Transverse colon (tissue), 4 donors: Measurements from ENCODE around the gene RBM3. TPM values are rescaled to one million over a fixed set of nuclear protein-coding genes. Genes with fewer than 3 reads are reported as not detected.

ENCODE experiments used
- DNase-seq: peaks from one replicate; pipeline ENCODE4 v3.0.0-alpha.2; 2019
- H3K27ac ChIP-seq, 4 donors: fragments of 200-600 bp; sonication (generic); 2 replicates each; pipeline ENCODE4 v1.5.1; 2016 to 2018; ENCODE audit warnings: inconsistent platforms in 4 of 4
- H3K27me3 ChIP-seq: fragments of 200-600 bp; sonication (generic); 2 replicates; pipeline ENCODE4 v1.5.1; 2017; ENCODE audit warnings: inconsistent platforms
- H3K36me3 ChIP-seq, 4 donors: fragments of 200-600 bp; sonication (generic); 2 replicates each; pipeline ENCODE4 v1.5.1; 2017 to 2019; ENCODE audit warnings: inconsistent platforms in 4 of 4
- H3K4me1 ChIP-seq, 4 donors: fragments of 200-600 bp; sonication (generic); 2 replicates each; pipeline ENCODE4 v1.5.1; 2017 to 2020; ENCODE audit warnings: inconsistent platforms in 4 of 4
- H3K4me3 ChIP-seq, 4 donors: fragments of 200-600 bp; sonication (generic); 1 replicate in 1 of 4; 2 replicates in 3 of 4; pipeline versions ENCODE4 v1.5.1 to v1.6.1; 2017 to 2019; ENCODE audit warnings: inconsistent platforms in 4 of 4
- H3K9me3 ChIP-seq, 2 donors: fragments of 200-600 bp; sonication (generic); 2 replicates each; pipeline ENCODE4 v1.5.1; 2017 to 2019; ENCODE audit warnings: inconsistent platforms in 2 of 2
- CTCF ChIP-seq, 5 experiments: fragments of 200-600 bp in 3 of 5; fragments of 450-650 bp in 2 of 5; sonication (generic) in 3 of 5; IDR thresholded peaks; 1 replicate in 2 of 5; 2 replicates in 3 of 5; pipeline ENCODE4 v1.5.1; 2016 to 2017; ENCODE audit warnings: antibody characterized with exemption in 5 of 5, inconsistent platforms in 3 of 5, mild to moderate bottlenecking in 2 of 5, moderate library complexity in 1 of 5
- EP300 ChIP-seq: sonication (generic); formaldehyde crosslinking; IDR thresholded peaks from one replicate; pipeline ENCODE4 v1.6.1; 2017; ENCODE audit warnings: antibody characterized with exemption, low read depth
- POLR2A ChIP-seq: fragments of 450-650 bp; IDR thresholded peaks from one replicate; pipeline ENCODE4 v1.6.1; 2016; ENCODE audit warnings: antibody characterized with exemption, mild to moderate bottlenecking, moderate library complexity
- POLR2AphosphoS5 ChIP-seq, 3 donors: sonication (generic); formaldehyde crosslinking; IDR thresholded peaks; one replicate each; pipeline ENCODE4 v1.6.1; 2016; ENCODE audit warnings: antibody characterized with exemption in 3 of 3
- WGBS, 2 donors: methylation state at CpG; one replicate each; pipeline ENCODE4 v1.1.5; 2018; ENCODE audit warnings: low coverage in 1 of 2; 5-methylcytosine and 5-hydroxymethylcytosine counted together
- in situ Hi-C, 4 donors: fragments of 200-750 bp; cut with MboI; loops; one replicate each; pipeline versions ENCODE4 v1.15.0 to v1.15.1; 2017; ENCODE audit warnings: low sequenced_read_pairs in 3 of 4, low pct_ligation_motif_present in 1 of 4, low pct_unique_long_range_greater_than_20kb in 1 of 4
- intact Hi-C: fragments of 100-400 bp; cut with DNase I; formaldehyde crosslinking; loops from one replicate; pipeline ENCODE4 v1.15.1; 2023; ENCODE audit warnings: low total_unique reads
- total RNA-seq, 4 donors: library from RNA; depleted of rRNA; stranded (reverse); fragments of >200 nt; gene quantifications; one replicate each; pipeline ENCODE4 v1.1.0, GENCODE V29; 2016

The RBM3 gene
- total RNA-seq, 4 donors from 2014 or later: 65.7 to 157 (median 127) TPM

- Histone ChIP-seq H3K4me1 (no peaks in the 10 kb centered on the region), H3K9me3 (no peaks in the 10 kb centered on the region), H3K36me3 (no peaks in the 10 kb centered on the region), H3K27me3 (no peaks in the 10 kb centered on the region), H3K4me3 (no peak overlapping the region), H3K27ac (peak overlapping the region in 1 of 4 donors; percentile 24)
- intact Hi-C loops (no loop called here), in situ Hi-C loops (no loop called here)
- TF ChIP-seq CTCF (IDR thresholded peaks at IDR 0.05) (peak in 1 of 5 experiments; percentile 11), POLR2A (no peak), POLR2AphosphoS5 (IDR thresholded peaks at IDR 0.05) (peak in 1 of 3 donors; percentile 63), EP300 (peak; percentile 36)
- peak; percentile 23 for DNase-seq
- WGBS, 2 donors: 72% methylated on average over 9 of the region's 9 CpGs; no CpG with 5 or more reads in 1 of the 2 donors
Observed at GRCh38 chrX:48591255-48591791, 17.0 kb downstream of the RBM3 start.

GRCh38 chrX:48592971-48593370 is 18.7 kb downstream of the RBM3 start:
- intact Hi-C loops: no loop called here
- Histone ChIP-seq H3K4me3 (no peak overlapping the region), H3K4me1 (peaks cover 0 to 5% (median 0%) of the 10 kb centered on the region in 4 donors), H3K36me3 (no peaks in the 10 kb centered on the region), H3K27me3 (no peaks in the 10 kb centered on the region), H3K9me3 (no peaks in the 10 kb centered on the region), H3K27ac (no peak overlapping the region)
- in situ Hi-C loops: no loop called here
- 78% methylated on average over 5 of the region's 5 CpGs; no CpG with 5 or more reads in 1 of the 2 donors for WGBS, 2 donors
- DNase-seq: no peak
- TF ChIP-seq CTCF (IDR thresholded peaks at IDR 0.05) (no peak), POLR2A (no peak), EP300 (no peak), POLR2AphosphoS5 (IDR thresholded peaks at IDR 0.05) (no peak)

GRCh38 chrX:48595929-48596328 is 21.6 kb downstream of the RBM3 start:
- Histone ChIP-seq H3K9me3 (no peaks in the 10 kb centered on the region), H3K4me3 (no peak overlapping the region), H3K4me1 (peaks cover 0 to 12% (median 3%) of the 10 kb centered on the region in 4 donors), H3K27me3 (no peaks in the 10 kb centered on the region), H3K27ac (no peak overlapping the region), H3K36me3 (peaks cover 0 to 5% (median 2%) of the 10 kb centered on the region in 4 donors)
- no peak for DNase-seq
- intact Hi-C loops (no loop called here), in situ Hi-C loops (no loop called here)
- WGBS, 2 donors: 59% methylated on average over 2 of the region's 2 CpGs; no CpG with 5 or more reads in 1 of the 2 donors
- TF ChIP-seq CTCF (IDR thresholded peaks at IDR 0.05): no peak

GRCh38 chrX:48597353-48598264 is 23.3 kb downstream of the RBM3 start, which contains the start of gene WDR13:
Gene WDR13, plus strand, starts transcription at chrX:48597492. Its CDS starts 505 bp downstream, at chrX:48597997.
- peak; percentile 94 for DNase-seq
- TF ChIP-seq POLR2AphosphoS5 (IDR thresholded peaks at IDR 0.05) (peak; percentile 42 to 80 (median 78)), POLR2A (peak; percentile 75), CTCF (IDR thresholded peaks at IDR 0.05) (no peak)
- peak within 1 kb of the TSS; percentile 90 to 99 (median 96) for H3K27ac ChIP-seq
- intact Hi-C loops: no loop called here
- H3K9me3 ChIP-seq: no peaks in the 10 kb centered on the region
- WGBS, 2 donors: 57% methylated on average over 62 of the region's 62 CpGs; no CpG with 5 or more reads in 1 of the 2 donors
- peaks cover 0 to 5% (median 2%) of the 10 kb centered on the region in 4 donors for H3K36me3 ChIP-seq
- peak within 1 kb of the TSS; percentile 46 to 60 (median 58) for H3K4me3 ChIP-seq
- no peaks in the 10 kb centered on the region for H3K27me3 ChIP-seq
- in situ Hi-C loops: no loop called here
- H3K4me1 ChIP-seq: peaks cover 0 to 12% (median 3%) of the 10 kb centered on the region in 4 donors
